ENCODE results near the gene ZNF438. TPM values are rescaled to one million over a fixed set of nuclear protein-coding genes. Genes with fewer than 3 reads are reported as not detected.
"Not testable (repeated sequence)": the region's sequence is repeated elsewhere in the genome, so short reads cannot be mapped to it uniquely, and the experiment has no call there.

Gene ZNF438
- total RNA-seq, 1 donor, result 4.3 TPM

DNA sequence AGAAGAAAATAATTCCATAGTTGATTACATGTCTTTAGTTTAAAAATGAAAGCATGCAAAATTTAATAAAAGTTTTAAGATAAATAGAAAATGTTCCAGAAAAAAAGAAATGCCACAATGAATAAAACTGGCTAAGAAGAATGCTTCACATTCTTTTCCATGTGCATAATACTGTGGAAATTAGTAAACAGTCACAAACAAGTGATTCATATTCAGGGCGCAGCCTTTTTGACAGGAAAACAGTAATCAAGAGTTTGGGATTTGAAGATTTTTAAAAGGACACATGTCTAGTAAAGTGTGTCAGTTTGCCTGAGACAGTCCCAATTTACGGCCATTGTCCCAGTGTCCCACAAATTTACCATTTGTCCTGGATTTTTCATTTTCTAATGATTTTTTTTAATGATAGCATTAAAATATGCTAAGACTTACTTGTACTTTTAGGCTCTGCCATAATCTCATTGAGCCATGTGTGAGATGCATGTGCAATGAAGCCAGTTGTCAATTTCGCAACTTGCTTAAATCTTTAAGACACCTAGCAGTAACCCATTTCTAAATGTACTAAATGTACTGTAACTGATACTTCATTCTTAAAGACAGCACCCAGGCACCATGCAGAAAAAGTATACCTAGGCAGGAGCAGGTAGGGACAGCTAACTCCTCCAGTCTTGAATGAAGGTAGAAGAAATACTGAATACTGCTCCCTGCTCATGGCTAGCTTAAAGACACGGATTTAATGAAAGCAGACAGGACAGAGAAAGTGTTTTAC lies 46.9 kb downstream of the ZNF438 start:
- peak; percentile 11 for DNase-seq (ENCODE audit: insufficient read length, low spot score, missing footprints)
- Histone ChIP-seq H3K27ac (ENCODE audit: low read depth, low read length) (peak overlapping the region; percentile 74), H3K36me3 (ENCODE audit: insufficient read depth, low read length) (no peaks in the 10 kb centered on the region), H3K4me2 (ENCODE audit: insufficient read depth, low read length) (peak overlapping the region; percentile 18), H3K4me3 (ENCODE audit: insufficient read depth, low read length) (no peak overlapping the region), H2AFZ (ENCODE audit: low read length) (no peak overlapping the region), H4K20me1 (ENCODE audit: insufficient read depth, low read length) (no peaks in the 10 kb centered on the region), H3K4me1 (ENCODE audit: insufficient read depth, low read length) (peaks cover 33% of the 10 kb centered on the region), H3K79me2 (ENCODE audit: insufficient read depth, low read length) (no peaks in the 10 kb centered on the region), H3K27me3 (ENCODE audit: insufficient read depth, low read length) (no peaks in the 10 kb centered on the region), H3K9me3 (ENCODE audit: low read depth, low read length) (no peaks in the 10 kb centered on the region)
- TF ChIP-seq, protein P1, sequence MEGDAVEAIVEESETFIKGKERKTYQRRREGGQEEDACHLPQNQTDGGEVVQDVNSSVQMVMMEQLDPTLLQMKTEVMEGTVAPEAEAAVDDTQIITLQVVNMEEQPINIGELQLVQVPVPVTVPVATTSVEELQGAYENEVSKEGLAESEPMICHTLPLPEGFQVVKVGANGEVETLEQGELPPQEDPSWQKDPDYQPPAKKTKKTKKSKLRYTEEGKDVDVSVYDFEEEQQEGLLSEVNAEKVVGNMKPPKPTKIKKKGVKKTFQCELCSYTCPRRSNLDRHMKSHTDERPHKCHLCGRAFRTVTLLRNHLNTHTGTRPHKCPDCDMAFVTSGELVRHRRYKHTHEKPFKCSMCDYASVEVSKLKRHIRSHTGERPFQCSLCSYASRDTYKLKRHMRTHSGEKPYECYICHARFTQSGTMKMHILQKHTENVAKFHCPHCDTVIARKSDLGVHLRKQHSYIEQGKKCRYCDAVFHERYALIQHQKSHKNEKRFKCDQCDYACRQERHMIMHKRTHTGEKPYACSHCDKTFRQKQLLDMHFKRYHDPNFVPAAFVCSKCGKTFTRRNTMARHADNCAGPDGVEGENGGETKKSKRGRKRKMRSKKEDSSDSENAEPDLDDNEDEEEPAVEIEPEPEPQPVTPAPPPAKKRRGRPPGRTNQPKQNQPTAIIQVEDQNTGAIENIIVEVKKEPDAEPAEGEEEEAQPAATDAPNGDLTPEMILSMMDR (IDR thresholded peaks at IDR 0.05; ENCODE audit: extremely low read depth, low read depth, low read length), result no peak

DNA sequence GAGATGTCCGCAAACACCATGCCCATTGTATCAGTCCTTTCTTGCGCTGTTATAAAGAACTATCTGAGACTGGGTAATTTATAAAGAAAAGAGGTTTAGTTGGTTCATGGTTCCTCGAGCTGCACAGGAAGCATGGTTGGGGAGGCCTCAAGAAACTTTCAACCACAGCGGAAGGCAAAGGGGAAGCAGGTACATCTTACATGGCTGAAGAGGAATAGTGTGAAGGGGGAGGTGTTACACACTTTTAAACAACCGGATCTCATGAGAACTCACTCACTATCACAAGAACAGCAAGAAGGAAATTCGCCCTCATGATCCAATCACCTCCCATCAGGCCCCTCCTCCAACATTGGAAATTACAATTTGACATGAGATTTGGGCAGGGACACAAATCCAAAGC lies 48.5 kb downstream of the ZNF438 start:
- DNase-seq (ENCODE audit: insufficient read length, low spot score, missing footprints); H3K27me3 ChIP-seq (ENCODE audit: insufficient read depth, low read length); H3K4me2 ChIP-seq (ENCODE audit: insufficient read depth, low read length); H3K36me3 ChIP-seq (ENCODE audit: insufficient read depth, low read length); H3K4me3 ChIP-seq (ENCODE audit: insufficient read depth, low read length); H4K20me1 ChIP-seq (ENCODE audit: insufficient read depth, low read length); H3K27ac ChIP-seq (ENCODE audit: low read depth, low read length); H2AFZ ChIP-seq (ENCODE audit: low read length); H3K9me3 ChIP-seq (ENCODE audit: low read depth, low read length); H3K79me2 ChIP-seq (ENCODE audit: insufficient read depth, low read length): not testable (repeated sequence)
- H3K4me1 ChIP-seq (ENCODE audit: insufficient read depth, low read length), result peaks cover 29% of the 10 kb centered on the region

DNA sequence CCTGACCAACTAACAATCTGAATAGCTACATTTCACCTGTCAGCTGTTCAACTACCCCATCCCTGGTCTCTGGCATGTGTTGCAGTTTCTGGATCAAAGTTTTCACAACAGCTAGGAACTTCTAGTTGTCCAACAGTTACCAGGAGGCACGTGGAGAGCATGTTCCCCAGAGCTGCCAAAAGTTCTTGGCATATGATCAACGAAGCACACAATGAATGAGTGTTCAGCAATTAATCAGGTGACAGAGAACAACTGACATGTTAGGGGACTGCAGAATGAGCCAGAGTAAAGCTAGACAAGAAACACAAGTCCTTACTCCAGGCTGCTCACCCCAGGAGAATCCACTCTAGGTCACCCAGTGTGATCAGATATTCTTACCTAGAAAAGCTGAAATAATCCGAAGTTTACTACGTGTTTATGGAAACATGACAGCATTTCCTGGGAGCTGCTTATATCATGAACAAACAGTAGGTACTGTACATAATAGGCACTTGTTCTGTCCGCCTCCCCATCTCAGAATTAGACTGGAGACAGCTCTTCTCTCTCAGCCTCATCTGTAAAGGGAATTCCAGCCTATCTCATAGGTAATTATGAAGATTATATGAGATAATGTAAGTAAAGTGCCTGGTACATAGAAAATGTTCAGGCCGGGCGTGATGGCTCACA lies 50.6 kb downstream of the ZNF438 start:
- Histone ChIP-seq H3K27me3 (ENCODE audit: insufficient read depth, low read length) (no peaks in the 10 kb centered on the region), H3K9me3 (ENCODE audit: low read depth, low read length) (no peaks in the 10 kb centered on the region), H3K4me1 (ENCODE audit: insufficient read depth, low read length) (peaks cover 22% of the 10 kb centered on the region), H2AFZ (ENCODE audit: low read length) (no peak overlapping the region), H3K27ac (ENCODE audit: low read depth, low read length) (no peak overlapping the region), H3K4me3 (ENCODE audit: insufficient read depth, low read length) (no peak overlapping the region), H3K36me3 (ENCODE audit: insufficient read depth, low read length) (no peaks in the 10 kb centered on the region), H4K20me1 (ENCODE audit: insufficient read depth, low read length) (no peaks in the 10 kb centered on the region), H3K4me2 (ENCODE audit: insufficient read depth, low read length) (no peak overlapping the region), H3K79me2 (ENCODE audit: insufficient read depth, low read length) (no peaks in the 10 kb centered on the region)
- DNase-seq (ENCODE audit: insufficient read length, low spot score, missing footprints), result peak; percentile 18
- TF ChIP-seq, protein P1 (IDR thresholded peaks at IDR 0.05; ENCODE audit: extremely low read depth, low read depth, low read length), result no peak

DNA sequence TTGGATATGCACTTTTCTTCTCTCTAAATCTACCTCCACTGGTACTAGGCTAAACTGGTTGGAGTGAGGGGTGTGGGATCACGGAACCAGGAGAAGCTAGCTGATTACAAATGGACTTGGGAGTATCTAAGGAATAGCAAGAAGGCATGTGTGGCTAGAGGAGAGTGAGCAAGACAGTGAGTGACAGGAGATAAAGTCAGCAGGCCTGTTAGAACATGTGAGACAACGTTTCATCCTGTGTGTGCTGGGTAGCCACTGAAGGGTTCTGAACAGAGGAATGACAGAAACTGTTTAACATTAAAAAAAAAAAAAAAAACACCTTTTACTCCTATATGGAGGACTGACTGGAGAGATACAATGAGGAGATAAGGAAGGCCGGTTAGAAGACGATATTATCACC lies 51.7 kb downstream of the ZNF438 start:
- TF ChIP-seq, protein P1 (IDR thresholded peaks at IDR 0.05; ENCODE audit: extremely low read depth, low read depth, low read length), result no peak
- DNase-seq (ENCODE audit: insufficient read length, low spot score, missing footprints), result no peak
- H3K4me3 ChIP-seq (ENCODE audit: insufficient read depth, low read length), result no peak overlapping the region
- H4K20me1 ChIP-seq (ENCODE audit: insufficient read depth, low read length), result no peaks in the 10 kb centered on the region
- H2AFZ ChIP-seq (ENCODE audit: low read length), result no peak overlapping the region
- no peaks in the 10 kb centered on the region for H3K79me2 ChIP-seq (ENCODE audit: insufficient read depth, low read length)
- no peak overlapping the region for H3K27ac ChIP-seq (ENCODE audit: low read depth, low read length)
- no peak overlapping the region for H3K4me2 ChIP-seq (ENCODE audit: insufficient read depth, low read length)
- no peaks in the 10 kb centered on the region for H3K27me3 ChIP-seq (ENCODE audit: insufficient read depth, low read length)
- peaks cover 11% of the 10 kb centered on the region for H3K4me1 ChIP-seq (ENCODE audit: insufficient read depth, low read length)
- no peaks in the 10 kb centered on the region for H3K36me3 ChIP-seq (ENCODE audit: insufficient read depth, low read length)
- no peaks in the 10 kb centered on the region for H3K9me3 ChIP-seq (ENCODE audit: low read depth, low read length)

All from osteoblast (primary cell).